GM19468 (cell line): ENCODE measurements around the gene EPB41L4B.

ENCODE experiments used
- ATAC-seq: cut with Tn5 transposase; IDR thresholded peaks from one replicate; pipeline ENCODE4 v1.9.1; 2021; ENCODE audit warnings: mild to moderate bottlenecking, moderate library complexity, moderate number of reproducible peaks; ENCODE audit not compliant: unreplicated experiment; ENCODE audit errors: extremely low read depth

Gene EPB41L4B

GRCh38 chr9:109250311-109250741 lies 70.5 kb downstream of the EPB41L4B start:
- no peak for ATAC-seq

GRCh38 chr9:109249615-109250014 lies 71.2 kb downstream of the EPB41L4B start:
- no peak for ATAC-seq

- ATAC-seq, result no peak
These were observed 72.7 kb downstream of the EPB41L4B start for GRCh38 chr9:109248133-109248581.

GRCh38 chr9:109247228-109247627 lies 73.6 kb downstream of the EPB41L4B start:
- no peak for ATAC-seq

- no peak for ATAC-seq
These were observed 74.3 kb downstream of the EPB41L4B start for GRCh38 chr9:109246533-109246932.

- no peak for ATAC-seq
These were observed 75.5 kb downstream of the EPB41L4B start for GRCh38 chr9:109245310-109245897.

GRCh38 chr9:109244179-109245132 lies 76.4 kb downstream of the EPB41L4B start:
- peak; percentile 40 for ATAC-seq

GRCh38 chr9:109242741-109243140 lies 78.1 kb downstream of the EPB41L4B start:
- ATAC-seq, result no peak

- no peak for ATAC-seq
These were observed 78.8 kb downstream of the EPB41L4B start for GRCh38 chr9:109242014-109242413.

GRCh38 chr9:109241207-109241606 lies 79.7 kb downstream of the EPB41L4B start:
- ATAC-seq, result no peak

- ATAC-seq, result no peak
These were observed 81.6 kb downstream of the EPB41L4B start for GRCh38 chr9:109239240-109239639.

- ATAC-seq, result no peak
These were observed 82.2 kb downstream of the EPB41L4B start for GRCh38 chr9:109238655-109239054.

GRCh38 chr9:109238125-109238524 lies 82.7 kb downstream of the EPB41L4B start:
- ATAC-seq, result no peak

GRCh38 chr9:109232449-109233237 lies 88.2 kb downstream of the EPB41L4B start:
- ATAC-seq, result no peak

- ATAC-seq, result no peak
These were observed 89.3 kb downstream of the EPB41L4B start for GRCh38 chr9:109231593-109231992.

GRCh38 chr9:109230277-109230676 lies 90.6 kb downstream of the EPB41L4B start:
- no peak for ATAC-seq

GRCh38 chr9:109229682-109230081 lies 91.2 kb downstream of the EPB41L4B start:
- ATAC-seq, result no peak

- ATAC-seq, result no peak
These were observed 92.7 kb downstream of the EPB41L4B start for GRCh38 chr9:109228093-109228642.

GRCh38 chr9:109225629-109226028 lies 95.2 kb downstream of the EPB41L4B start:
- no peak for ATAC-seq

GRCh38 chr9:109224751-109225150 lies 96.1 kb downstream of the EPB41L4B start:
- ATAC-seq, result no peak
